Heart right ventricle (tissue), 16 donors: ENCODE data around the gene NAXE. TPM values are rescaled to one million over a fixed set of nuclear protein-coding genes. Genes with fewer than 3 reads are reported as not detected.

ENCODE experiments used
- ATAC-seq, 8 donors: fragments of 200-7000 bp; cut with Tn5 transposase; one replicate each; pipeline ENCODE4 v1.9.1; 2020; ENCODE audit warnings: mild to moderate bottlenecking in 8 of 8, moderate library complexity in 8 of 8, moderate number of reproducible peaks in 1 of 8
- DNase-seq, 2 donors: peaks; one replicate each; pipeline ENCODE4 v3.0.0-alpha.2; 2020
- H3K27ac ChIP-seq, 10 donors: fragments of 200-600 bp; sonication (generic) in 2 of 10; one replicate each; pipeline versions ENCODE4 v1.5.0 to v1.8.0; 2020 to 2022; ENCODE audit warnings: mild to moderate bottlenecking in 3 of 10
- H3K27me3 ChIP-seq, 7 donors: fragments of 200-600 bp; one replicate each; pipeline ENCODE4 v1.8.0; 2021 to 2022; ENCODE audit warnings: mild to moderate bottlenecking in 2 of 7
- H3K36me3 ChIP-seq, 9 donors: fragments of 200-600 bp; sonication (generic) in 1 of 9; one replicate each; pipeline versions ENCODE4 v1.5.0 to v1.8.0; 2020 to 2022; ENCODE audit warnings: mild to moderate bottlenecking in 2 of 9
- H3K4me1 ChIP-seq, 9 donors: fragments of 200-600 bp; sonication (generic) in 1 of 9; one replicate each; pipeline versions ENCODE4 v1.5.0 to v1.8.0; 2020 to 2022; ENCODE audit warnings: mild to moderate bottlenecking in 4 of 9
- H3K4me3 ChIP-seq, 10 donors: fragments of 200-600 bp; sonication (generic) in 2 of 10; one replicate each; pipeline versions ENCODE4 v1.5.0 to v1.8.0; 2020 to 2022; ENCODE audit warnings: mild to moderate bottlenecking in 7 of 10, moderate library complexity in 2 of 10
- H3K9me3 ChIP-seq, 11 donors: fragments of 200-600 bp in 10 of 11; sonication (generic) in 2 of 11; one replicate each; pipeline versions ENCODE4 v1.5.0 to v1.8.0; 2013 to 2022; ENCODE audit warnings: mild to moderate bottlenecking in 2 of 11, control low read depth in 1 of 11, moderate library complexity in 1 of 11
- WGBS, 2 donors: extraction: QIAGEN DNeasy Blood & Tissue Kit; methylation state at CpG; one replicate each; pipeline ENCODE4 v1.1.7; 2013; ENCODE audit warnings: inconsistent platforms in 1 of 2; 5-methylcytosine and 5-hydroxymethylcytosine counted together
- intact Hi-C, 10 donors: fragments of 100-400 bp; cut with DNase I; formaldehyde crosslinking; loops; one replicate each; pipeline versions ENCODE4 v1.11.1 to v1.14.2; 2022
- polyA plus RNA-seq, 2 donors: library from polyadenylated mRNA; stranded (reverse); fragments of 200-250 nt; gene quantifications; one replicate each; pipeline ENCODE4 v1.2.3, GENCODE V29; 2013
- total RNA-seq, 10 donors: library from RNA; stranded (reverse); fragmentation: NEBNext Ultra II Directional in 3 of 10; extraction: Animal tissue kit (Norgen Biotek cat#: 25700) in 3 of 10; gene quantifications; one replicate each; pipeline versions ENCODE4 v1.2.1 to v1.2.4, GENCODE V29; 2021 to 2023
- TF ChIP-seq, protein P1 (sequence below), 9 donors: fragments of 200-600 bp; sonication (generic) in 2 of 9; IDR thresholded peaks; one replicate each; pipeline versions ENCODE4 v1.5.0 to v1.8.0; 2021 to 2022; ENCODE audit warnings: antibody characterized with exemption in 9 of 9, mild to moderate bottlenecking in 5 of 9, moderate library complexity in 1 of 9
- donor health status: Arrhythmogenic right ventricular cardiomyopathy.
- donor health status: ischemic (EF 13 %, LVEDD 7.1; RV severe dilation, severe dysfunction).
- donor health status: healthy with polysubstance abuse.
- donor health status: DM: no; HTN: yes; CAD: no.
- donor health status: DM: no; HTN: no; CAD: no.
- donor health status: ischemic (EF 25% LVEDD 6.9; RV normal size, moderate dysfunction).
- donor health status: ischemic (EF 25% LVEDD 5.7; RV mildly dilated, moderate dysfunction).
- donor health status: healthy.
- donor health status: DM: yes; HTN: yes; CAD: no.
- donor health status: Ischemic cardiomyopathy.
- donor health status: ischemic (EF 35%, LVEDD 5.7; RV mildly dilated, moderate dysfunction).
- donor health status: nonischemic (EF 11% LVEDD 7.7; RV severe dilation, severe dysfunction).
- donor health status: DM: yes; HTN: yes; CAD: no.
- donor health status: PGD.
- donor health status: ischemic (EF 29% LVEDD 5.4; RV normal size, mild dysfunction).
- donor health status: nonischemic (EF 23%, LVEDD 6.1; RV moderate dilation, normal function).

Gene NAXE
- total and polyA plus RNA-seq, 12 donors: 59.8 to 134 (median 108) TPM

DNA sequence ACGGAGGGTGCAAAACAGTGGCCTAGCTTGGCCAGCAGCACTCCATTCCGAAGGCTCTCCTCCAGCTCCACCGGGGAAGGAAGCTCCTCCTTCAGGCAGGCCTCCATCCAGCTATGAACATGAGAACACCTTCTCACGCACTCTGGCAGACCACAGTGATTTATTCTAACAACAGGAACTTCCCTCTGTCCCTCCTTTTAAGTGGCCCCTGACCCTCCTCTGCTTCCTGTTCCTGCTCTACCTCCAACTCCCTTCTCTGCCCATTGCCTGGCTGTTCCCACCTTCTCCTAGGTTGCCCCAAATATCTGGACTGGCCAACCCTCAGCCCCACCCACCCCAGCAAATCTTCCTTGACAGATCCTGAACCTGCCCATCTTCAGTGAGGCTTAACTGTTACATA, 25.1 kb upstream of the NAXE start:
- WGBS, 2 donors: 82 to 93% methylated on average over 4 of the region's 4 CpGs
- ATAC-seq: no peak
- Histone ChIP-seq H3K4me3 (no peak overlapping the region), H3K4me1 (peaks cover 0 to 5% (median 2%) of the 10 kb centered on the region in 9 donors), H3K27ac (no peak overlapping the region), H3K9me3 (no peaks in the 10 kb centered on the region), H3K36me3 (peaks cover 0 to 5% (median 0%) of the 10 kb centered on the region in 9 donors), H3K27me3 (peaks cover 0 to 1% (median 0%) of the 10 kb centered on the region in 7 donors)
- intact Hi-C loops: loop anchor here in 1 of 10 donors (5.0 kb wide), 1 partner anchor 39 kb away; no protein-coding TSS in a partner anchor
- TF ChIP-seq, protein P1, sequence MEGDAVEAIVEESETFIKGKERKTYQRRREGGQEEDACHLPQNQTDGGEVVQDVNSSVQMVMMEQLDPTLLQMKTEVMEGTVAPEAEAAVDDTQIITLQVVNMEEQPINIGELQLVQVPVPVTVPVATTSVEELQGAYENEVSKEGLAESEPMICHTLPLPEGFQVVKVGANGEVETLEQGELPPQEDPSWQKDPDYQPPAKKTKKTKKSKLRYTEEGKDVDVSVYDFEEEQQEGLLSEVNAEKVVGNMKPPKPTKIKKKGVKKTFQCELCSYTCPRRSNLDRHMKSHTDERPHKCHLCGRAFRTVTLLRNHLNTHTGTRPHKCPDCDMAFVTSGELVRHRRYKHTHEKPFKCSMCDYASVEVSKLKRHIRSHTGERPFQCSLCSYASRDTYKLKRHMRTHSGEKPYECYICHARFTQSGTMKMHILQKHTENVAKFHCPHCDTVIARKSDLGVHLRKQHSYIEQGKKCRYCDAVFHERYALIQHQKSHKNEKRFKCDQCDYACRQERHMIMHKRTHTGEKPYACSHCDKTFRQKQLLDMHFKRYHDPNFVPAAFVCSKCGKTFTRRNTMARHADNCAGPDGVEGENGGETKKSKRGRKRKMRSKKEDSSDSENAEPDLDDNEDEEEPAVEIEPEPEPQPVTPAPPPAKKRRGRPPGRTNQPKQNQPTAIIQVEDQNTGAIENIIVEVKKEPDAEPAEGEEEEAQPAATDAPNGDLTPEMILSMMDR (IDR thresholded peaks at IDR 0.05): no peak
- no peak for DNase-seq

- TF ChIP-seq, protein P1 (IDR thresholded peaks at IDR 0.05): no peak
- no peaks in the 10 kb centered on the region for H3K36me3 ChIP-seq
- peak overlapping the region in 1 of 10 donors; percentile 62 for H3K4me3 ChIP-seq
- H3K9me3 ChIP-seq: no peaks in the 10 kb centered on the region
- WGBS, 2 donors: 20 to 28% methylated on average over 4 of the region's 4 CpGs
- intact Hi-C loops: no loop called here
- peaks cover 0 to 4% (median 0%) of the 10 kb centered on the region in 7 donors for H3K27me3 ChIP-seq
- H3K27ac ChIP-seq: peak overlapping the region in 1 of 10 donors; percentile 31
- no peak for DNase-seq
- peak in 3 of 8 donors; percentile 29 to 52 (median 31) for ATAC-seq
- peaks cover 0 to 18% (median 13%) of the 10 kb centered on the region in 9 donors for H3K4me1 ChIP-seq
Measured at GRCh38 chr1:156571261-156571852, 20.2 kb upstream of the NAXE start.

GRCh38 chr1:156571919-156572662, 19.5 kb upstream of the NAXE start, which contains the start of gene IQGAP3:
Gene IQGAP3 (minus strand): TSS chr1:156572565. CDS start chr1:156572529, 36 bp downstream.
- H3K4me3 ChIP-seq: peak within 1 kb of the TSS in 9 of 10 donors; percentile 24 to 62 (median 53)
- peaks cover 0 to 18% (median 13%) of the 10 kb centered on the region in 9 donors for H3K4me1 ChIP-seq
- DNase-seq (peak; percentile 81 to 90), ATAC-seq (peak; percentile 88 to 97 (median 95))
- H3K27me3 ChIP-seq: peaks cover 0 to 4% (median 0%) of the 10 kb centered on the region in 7 donors
- H3K9me3 ChIP-seq: no peaks in the 10 kb centered on the region
- no peaks in the 10 kb centered on the region for H3K36me3 ChIP-seq
- intact Hi-C loops: no loop called here
- H3K27ac ChIP-seq: peak within 1 kb of the TSS in 1 of 10 donors; percentile 31
- WGBS, 2 donors: 1% methylated on average over 38 of the region's 38 CpGs
- TF ChIP-seq, protein P1 (IDR thresholded peaks at IDR 0.05): no peak

- TF ChIP-seq, protein P1 (IDR thresholded peaks at IDR 0.05): no peak
- intact Hi-C loops: no loop called here
- no peak overlapping the region for H3K27ac ChIP-seq
- no peak for DNase-seq
- peaks cover 0 to 4% (median 0%) of the 10 kb centered on the region in 7 donors for H3K27me3 ChIP-seq
- H3K4me1 ChIP-seq: peaks cover 0 to 18% (median 13%) of the 10 kb centered on the region in 9 donors
- ATAC-seq: no peak
- no peaks in the 10 kb centered on the region for H3K36me3 ChIP-seq
- no peaks in the 10 kb centered on the region for H3K9me3 ChIP-seq
- WGBS, 2 donors: 32 to 35% methylated on average over 10 of the region's 10 CpGs
- H3K4me3 ChIP-seq: peak overlapping the region in 9 of 10 donors; percentile 24 to 62 (median 53)
Measured at GRCh38 chr1:156572663-156573018, 18.9 kb upstream of the NAXE start.
